Measurements from ENCODE around the gene SAMD4B. TPM values are rescaled to one million over a fixed set of nuclear protein-coding genes. Genes with fewer than 3 reads are reported as not detected.

The SAMD4B gene
- total and polyA plus RNA-seq, 9 of the 15 experiments (the other 6 are each of a cell fraction or from before 2014, with no cell fraction given), result 3.4 to 90.5 (median 38.0) TPM

- no peak for TF ChIP-seq RNF2 (IDR thresholded peaks at IDR 0.05)
- no peak for TF ChIP-seq ADNP (tag; IDR thresholded peaks at IDR 0.05)
- TF ChIP-seq SMAD4 (CRISPR knock-in tag; conservative IDR thresholded peaks at IDR 0.05), result no peak
- TF ChIP-seq CHD4 (IDR thresholded peaks at IDR 0.05; ENCODE audit: insufficient read depth, insufficient replicate concordance, low read depth, low read length, poor library complexity, severe bottlenecking), result no peak
- peak; percentile 50; the same call in 1 of the 2 replicates for TF ChIP-seq ZBTB33 (CRISPR knock-in tag; IDR thresholded peaks at IDR 0.05)
- TF ChIP-seq ELF4 (CRISPR knock-in tag; IDR thresholded peaks at IDR 0.05), result no peak
- TF ChIP-seq NR3C1 (CRISPR knock-in tag; IDR thresholded peaks at IDR 0.05), result no peak
- TF ChIP-seq BCL6 (CRISPR knock-in tag; IDR thresholded peaks at IDR 0.05), result no peak
- no peak for TF ChIP-seq FOXP4 (CRISPR knock-in tag; IDR thresholded peaks at IDR 0.05; ENCODE audit: borderline replicate concordance)
- Histone ChIP-seq H3K4me2 (ENCODE audit: insufficient read depth, low read length) (no peak overlapping the region), H4K20me1 (replicated peaks; ENCODE audit: control insufficient read depth, insufficient read depth, low read length) (peaks cover 4% of the 10 kb centered on the region; the same call in 1 of the 2 replicates), H3K9me1 (ENCODE audit: control insufficient read depth, insufficient read depth, low read length) (peaks cover 3% of the 10 kb centered on the region), H3K4me3 (no peak overlapping the region), H3K36me3 (ENCODE audit: control insufficient read depth, insufficient read depth, low read length) (peaks cover 13% of the 10 kb centered on the region; the same call in 1 of the 3 replicates), H3K9me3 (replicated peaks; ENCODE audit: control insufficient read depth, insufficient read depth, low read depth, low read length) (no peaks in the 10 kb centered on the region), H3K27ac (ENCODE audit: extremely low read depth, low read depth, low read length) (peak overlapping the region; percentile 94; the same call in 2 of the 3 replicates), H2AFZ (ENCODE audit: low read depth, low read length) (no peak overlapping the region), H3K27me3 (ENCODE audit: control insufficient read depth in 2 of 2, insufficient read depth in 2 of 2, low read length in 2 of 2) (no peaks in the 10 kb centered on the region), H3K79me2 (ENCODE audit: control insufficient read depth, insufficient read depth, low read length) (peaks cover 42% of the 10 kb centered on the region), H3K4me1 (replicated peaks in 1 of 2; ENCODE audit: control insufficient read depth in 2 of 2, insufficient read depth in 2 of 2, low read length in 2 of 2) (peaks cover 61 to 85% of the 10 kb centered on the region in 2 experiments), H3K9ac (ENCODE audit: insufficient read depth in 1 of 2, low read depth in 2 of 2, low read length in 2 of 2) (peak overlapping the region; percentile 65 to 76; a peak in 2 of 4 replicates)
- no peak for DNase-seq (ENCODE audit: extremely low read depth in 1 of 4, low spot score in 3 of 4)
- ChIA-PET POLR2A (interaction anchor here (1.5 kb wide), 1 partner anchor 14 kb away, joined by 3 read pairs; the partner anchor contains the start of genes MED29 and PAF1), CTCF (ENCODE audit: low intra/inter-chr PET ratio) (interaction anchor here (0.7 kb wide), 1 partner anchor 291 kb away, joined by 3 read pairs; no protein-coding TSS in a partner anchor)
- no peak for ATAC-seq
- no TSS peak for BruUV-seq (replicated peaks)
- in situ Hi-C loops (cut with MboI) (no loop called here), intact Hi-C loops (cut with micrococcal nuclease) (no loop called here)
- FAIRE-seq, result no peak
- WGBS (ENCODE audit: insufficient coverage, low coverage, missing lambda C conversion rate), result 77% methylated on average over 15 of the region's 17 CpGs
Measured at GRCh38 chr19:39405261-39405957, 63.2 kb downstream of the SAMD4B start.

Measured in K562 (cell line).